Measurements from ENCODE around the gene SCN7A.
A peak's percentile ranks its signal among the peaks of the same experiment; 100 is the strongest.
"Not testable (repeated sequence)": the region's sequence is repeated elsewhere in the genome, so short reads cannot be mapped to it uniquely, and the experiment has no call there.

Gene SCN7A

GRCh38 chr2:166494140-166494624 is at the start of gene SCN7A:
TSS of gene SCN7A (minus strand) at chr2:166494249. CDS start at chr2:166477696, 16,553 bp downstream.
- DNase-seq (ENCODE audit: low read depth) = peak; percentile 4

- DNase-seq (ENCODE audit: low read depth) = peak; percentile 56
These were observed 45.5 kb upstream of the SCN7A start for GRCh38 chr2:166539340-166540162.

- no peak for DNase-seq (ENCODE audit: low read depth)
These were observed 42.1 kb upstream of the SCN7A start for GRCh38 chr2:166536111-166536510.

- no peak for DNase-seq (ENCODE audit: low read depth)
These were observed 27.1 kb upstream of the SCN7A start for GRCh38 chr2:166521155-166521554.

DNA sequence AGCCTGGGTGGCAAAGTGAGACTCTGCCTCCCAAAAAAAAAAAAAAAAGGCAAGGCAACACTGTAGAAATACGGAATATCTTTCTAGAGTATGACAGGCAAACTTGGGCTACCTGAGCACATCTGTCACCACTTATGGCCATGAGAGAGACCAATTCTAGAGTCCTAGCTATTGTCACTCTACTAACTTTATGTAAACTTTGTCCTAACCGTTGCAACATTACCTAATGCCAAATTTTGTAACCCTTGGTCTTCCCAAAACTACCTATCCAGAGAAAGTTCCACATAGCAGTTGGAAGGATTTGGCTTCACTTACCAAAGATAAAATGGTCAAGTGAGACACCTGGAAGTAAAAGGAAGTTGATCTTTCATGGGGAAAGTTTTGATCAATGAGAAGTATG is 26.6 kb upstream of the SCN7A start:
- DNase-seq (ENCODE audit: low read depth) = no peak

GRCh38 chr2:166519391-166519962 is 25.4 kb upstream of the SCN7A start:
- no peak for DNase-seq (ENCODE audit: low read depth)

- no peak for DNase-seq (ENCODE audit: low read depth)
These were observed 24.8 kb upstream of the SCN7A start for GRCh38 chr2:166518634-166519390.

DNA sequence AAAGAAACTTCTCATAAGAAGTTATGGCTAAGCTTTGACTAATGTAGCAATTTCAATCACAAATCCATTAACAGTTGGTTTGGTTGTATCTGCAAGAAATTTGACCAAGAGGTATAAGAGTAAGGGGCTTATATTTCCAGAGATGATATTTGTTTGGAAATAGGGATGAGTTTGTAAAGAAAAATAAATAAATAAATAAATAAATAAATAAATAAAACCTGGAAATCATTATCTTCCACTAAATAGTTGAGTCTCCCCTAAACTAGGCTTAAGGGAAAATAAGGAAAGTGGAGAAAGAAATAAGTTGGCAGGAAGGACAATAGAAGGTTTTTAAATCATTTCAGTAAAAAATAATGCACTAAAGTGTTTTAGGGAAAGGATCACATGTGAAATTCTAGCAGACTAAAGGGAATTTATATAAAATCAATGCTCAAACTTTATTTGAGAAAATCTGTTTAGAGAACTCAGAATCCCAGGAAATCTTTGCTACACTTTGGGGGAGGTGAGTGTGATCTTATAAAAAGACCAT is 23.5 kb upstream of the SCN7A start:
- no peak for DNase-seq (ENCODE audit: low read depth)

GRCh38 chr2:166516712-166517303 is 22.8 kb upstream of the SCN7A start:
- DNase-seq (ENCODE audit: low read depth) = peak; percentile 3

GRCh38 chr2:166513952-166514351 is 19.9 kb upstream of the SCN7A start:
- no peak for DNase-seq (ENCODE audit: low read depth)

- no peak for DNase-seq (ENCODE audit: low read depth)
These were observed 5.2 kb upstream of the SCN7A start for GRCh38 chr2:166499281-166499680.

- no peak for DNase-seq (ENCODE audit: low read depth)
These were observed 2.6 kb downstream of the SCN7A start for GRCh38 chr2:166491461-166491860.

DNA sequence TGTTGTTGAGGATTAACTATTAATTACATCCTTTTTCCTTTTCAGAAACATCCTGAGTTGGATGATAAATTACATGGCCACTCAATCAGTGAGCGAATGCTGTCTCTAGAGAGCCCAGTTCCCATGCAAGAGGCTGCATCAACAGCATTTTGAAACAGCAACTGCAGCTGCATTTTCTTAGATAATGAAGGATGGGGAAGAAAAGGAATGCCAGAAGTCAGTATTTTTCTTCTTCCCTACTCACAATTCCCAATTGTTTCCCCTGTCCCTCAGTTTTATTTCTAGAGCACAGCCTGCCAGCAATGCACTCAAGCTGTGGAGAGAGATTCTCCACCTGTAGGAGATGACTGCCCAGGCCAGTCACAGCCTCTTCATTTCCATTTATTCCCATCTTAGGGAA is 6.9 kb downstream of the SCN7A start:
- DNase-seq (ENCODE audit: low read depth) = no peak

- DNase-seq (ENCODE audit: low read depth) = no peak
These were observed 8.4 kb downstream of the SCN7A start for GRCh38 chr2:166485558-166486178.

DNA sequence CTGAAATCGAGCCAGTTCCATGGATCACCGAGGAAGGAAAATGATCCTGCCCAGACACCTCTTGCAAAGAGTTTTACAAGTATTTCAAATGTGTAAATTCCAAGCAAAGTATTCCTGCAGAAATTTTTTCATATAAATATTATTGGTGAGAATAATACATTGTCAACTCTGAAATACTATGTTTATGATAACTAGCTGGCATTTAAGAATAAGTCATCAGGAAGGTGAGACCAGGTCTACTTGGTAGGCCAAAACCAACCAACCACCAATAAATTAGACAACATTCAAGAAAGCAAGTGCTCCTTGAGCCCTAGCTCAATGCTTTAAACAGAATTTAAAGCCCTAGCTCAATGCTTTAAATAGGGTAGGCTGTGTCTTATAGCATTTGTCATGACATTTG is 21.7 kb downstream of the SCN7A start:
- no peak for DNase-seq (ENCODE audit: low read depth)

- no peak for DNase-seq (ENCODE audit: low read depth)
These were observed 25.7 kb downstream of the SCN7A start for GRCh38 chr2:166468124-166469024.

DNA sequence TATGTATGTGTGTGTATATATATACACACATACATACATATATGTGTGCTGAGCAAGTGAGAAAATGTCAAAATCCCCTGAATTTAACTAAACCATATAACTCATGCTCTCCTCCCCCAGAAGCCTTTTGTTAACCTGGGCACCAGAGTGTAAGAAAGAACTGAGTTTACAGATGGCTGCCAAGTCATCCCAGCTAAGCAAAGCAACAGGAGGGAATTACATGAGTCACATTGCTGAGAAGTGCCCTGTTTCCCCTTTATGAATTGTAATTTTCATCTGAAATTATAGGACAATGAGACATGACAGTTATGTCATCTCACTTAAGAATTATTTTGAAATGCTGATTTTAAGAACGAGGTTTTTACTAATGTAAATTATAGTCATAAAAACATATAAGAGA is 29.9 kb downstream of the SCN7A start:
- no peak for DNase-seq (ENCODE audit: low read depth)

DNA sequence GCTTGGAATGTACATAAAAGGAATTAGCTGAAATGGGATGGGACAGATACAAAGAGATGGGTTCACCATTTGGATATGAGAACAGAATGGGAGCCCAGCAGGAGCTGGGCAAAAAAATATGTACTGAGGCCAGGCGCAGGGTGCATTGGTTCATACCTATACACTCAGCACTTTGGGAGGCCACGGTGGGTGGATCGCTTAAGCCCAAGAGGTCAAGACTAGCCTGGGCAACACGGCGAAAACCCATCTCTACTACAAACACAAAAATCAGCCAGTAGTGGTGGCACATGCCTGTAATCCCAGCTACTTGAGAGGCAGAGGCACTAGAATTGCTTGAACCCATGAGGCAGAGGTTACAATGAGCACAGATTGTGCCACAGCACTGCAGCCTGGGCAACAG is 30.4 kb downstream of the SCN7A start:
- DNase-seq (ENCODE audit: low read depth) = no peak

DNA sequence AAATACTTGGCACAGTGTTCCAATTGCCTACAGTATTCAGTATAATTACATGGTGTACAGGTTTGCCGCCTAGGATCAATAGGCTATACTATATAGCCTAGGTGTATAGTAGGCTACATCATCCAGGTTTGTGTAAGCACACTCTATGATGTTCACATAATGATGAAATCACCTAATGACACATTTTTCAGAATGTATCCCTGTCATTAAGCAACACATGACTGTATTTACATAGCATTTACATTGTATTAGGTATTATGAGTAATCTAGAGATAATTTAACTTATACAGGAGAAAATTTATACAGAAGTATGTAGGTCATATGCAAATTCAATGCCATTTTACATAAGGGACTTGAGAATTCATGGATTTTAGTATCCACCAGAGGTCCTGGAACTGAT is 35.4 kb downstream of the SCN7A start:
- no peak for DNase-seq (ENCODE audit: low read depth)

GRCh38 chr2:166455823-166456222 is 38.2 kb downstream of the SCN7A start:
- DNase-seq (ENCODE audit: low read depth) = not testable (repeated sequence)
